ENCODE data around the gene LRRC30. TPM values are rescaled to one million over a fixed set of nuclear protein-coding genes. Genes with fewer than 3 reads are reported as not detected.

Gene LRRC30
- total and polyA plus RNA-seq, 2 donors (not counting 1 experiment from before 2014, with no cell fraction given), result not detected

DNA sequence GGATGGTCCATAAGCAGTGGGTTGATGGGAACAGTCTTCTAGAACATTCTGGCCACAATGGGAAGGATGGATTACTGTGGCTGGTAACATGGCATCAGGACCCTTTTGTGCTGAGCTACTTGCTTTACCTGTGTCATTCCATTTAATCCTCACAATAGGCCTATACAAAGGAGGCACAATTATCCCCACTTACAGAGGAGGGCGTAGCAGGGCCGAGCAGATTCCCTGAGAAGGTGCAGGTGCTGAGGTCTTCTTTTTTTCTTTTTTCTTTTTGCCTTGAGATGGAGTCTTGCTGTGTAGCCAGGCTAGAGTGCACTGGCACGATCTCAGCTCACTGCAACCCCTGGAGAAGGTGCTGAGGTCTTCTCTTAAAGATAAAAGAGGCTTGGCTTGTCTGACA is 6.7 kb upstream of the LRRC30 start:
- Histone ChIP-seq H3K79me2 (ENCODE audit: control insufficient read depth, insufficient read depth, low read length) (no peaks in the 10 kb centered on the region), H3K4me2 (ENCODE audit: extremely low read depth, insufficient read depth, low read length) (no peak overlapping the region), H3K27ac (ENCODE audit: insufficient read depth, low read length) (no peak overlapping the region), H3K4me3 (replicated peaks in 1 of 4; ENCODE audit: control extremely low read depth in 1 of 4, insufficient read depth in 1 of 4, low read depth in 3 of 4, low read length in 4 of 4) (no peak overlapping the region), H3K9me3 (ENCODE audit: control insufficient read depth, insufficient read depth, low read depth, low read length) (no peaks in the 10 kb centered on the region), H3K9ac (ENCODE audit: insufficient read depth, low read length) (no peak overlapping the region), H4K20me1 (ENCODE audit: control insufficient read depth, extremely low read depth, insufficient read depth, low read length) (no peaks in the 10 kb centered on the region), H3K27me3 (ENCODE audit: control insufficient read depth, insufficient read depth, low read length) (no peaks in the 10 kb centered on the region), H2AFZ (ENCODE audit: low read length) (no peak overlapping the region), H3K4me1 (ENCODE audit: control insufficient read depth, extremely low read depth, insufficient read depth, low read length) (no peaks in the 10 kb centered on the region), H3K36me3 (ENCODE audit: control insufficient read depth, insufficient read depth, low read length) (no peaks in the 10 kb centered on the region)
- no peak for DNase-seq (ENCODE audit: low read depth in 2 of 2)
- no peak for TF ChIP-seq EZH2 (IDR thresholded peaks at IDR 0.05; ENCODE audit: low read length, missing control alignments)

DNA sequence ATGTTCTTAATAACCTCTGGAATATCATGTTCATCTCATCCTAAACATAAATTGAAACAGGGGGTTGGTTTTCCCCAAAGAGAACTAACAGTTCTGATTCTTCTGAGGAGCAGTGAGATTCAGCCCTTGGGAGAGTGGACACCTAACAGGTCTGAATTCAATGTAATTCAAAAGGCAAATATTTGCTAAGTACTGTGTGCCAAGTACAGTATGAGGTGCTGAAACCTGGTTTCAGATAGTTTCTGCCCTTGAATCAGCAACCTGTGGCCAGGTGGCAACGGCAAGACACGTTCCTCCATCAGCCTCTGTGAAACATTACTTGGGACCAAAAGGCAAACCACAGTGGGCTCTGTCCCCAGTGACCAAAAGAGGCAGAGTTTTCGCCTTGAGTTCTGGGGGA is 1.3 kb downstream of the LRRC30 start:
- DNase-seq (ENCODE audit: low read depth in 2 of 2), result no peak
- Histone ChIP-seq H3K4me2 (ENCODE audit: extremely low read depth, insufficient read depth, low read length) (no peak overlapping the region), H3K36me3 (ENCODE audit: control insufficient read depth, insufficient read depth, low read length) (no peaks in the 10 kb centered on the region), H3K9me3 (ENCODE audit: control insufficient read depth, insufficient read depth, low read depth, low read length) (no peaks in the 10 kb centered on the region), H3K4me3 (replicated peaks in 1 of 4; ENCODE audit: control extremely low read depth in 1 of 4, insufficient read depth in 1 of 4, low read depth in 3 of 4, low read length in 4 of 4) (no peak overlapping the region), H3K27ac (ENCODE audit: insufficient read depth, low read length) (no peak overlapping the region), H3K27me3 (ENCODE audit: control insufficient read depth, insufficient read depth, low read length) (no peaks in the 10 kb centered on the region), H2AFZ (ENCODE audit: low read length) (no peak overlapping the region), H3K4me1 (ENCODE audit: control insufficient read depth, extremely low read depth, insufficient read depth, low read length) (no peaks in the 10 kb centered on the region), H3K9ac (ENCODE audit: insufficient read depth, low read length) (no peak overlapping the region), H4K20me1 (ENCODE audit: control insufficient read depth, extremely low read depth, insufficient read depth, low read length) (no peaks in the 10 kb centered on the region), H3K79me2 (ENCODE audit: control insufficient read depth, insufficient read depth, low read length) (no peaks in the 10 kb centered on the region)
- TF ChIP-seq, protein P1, sequence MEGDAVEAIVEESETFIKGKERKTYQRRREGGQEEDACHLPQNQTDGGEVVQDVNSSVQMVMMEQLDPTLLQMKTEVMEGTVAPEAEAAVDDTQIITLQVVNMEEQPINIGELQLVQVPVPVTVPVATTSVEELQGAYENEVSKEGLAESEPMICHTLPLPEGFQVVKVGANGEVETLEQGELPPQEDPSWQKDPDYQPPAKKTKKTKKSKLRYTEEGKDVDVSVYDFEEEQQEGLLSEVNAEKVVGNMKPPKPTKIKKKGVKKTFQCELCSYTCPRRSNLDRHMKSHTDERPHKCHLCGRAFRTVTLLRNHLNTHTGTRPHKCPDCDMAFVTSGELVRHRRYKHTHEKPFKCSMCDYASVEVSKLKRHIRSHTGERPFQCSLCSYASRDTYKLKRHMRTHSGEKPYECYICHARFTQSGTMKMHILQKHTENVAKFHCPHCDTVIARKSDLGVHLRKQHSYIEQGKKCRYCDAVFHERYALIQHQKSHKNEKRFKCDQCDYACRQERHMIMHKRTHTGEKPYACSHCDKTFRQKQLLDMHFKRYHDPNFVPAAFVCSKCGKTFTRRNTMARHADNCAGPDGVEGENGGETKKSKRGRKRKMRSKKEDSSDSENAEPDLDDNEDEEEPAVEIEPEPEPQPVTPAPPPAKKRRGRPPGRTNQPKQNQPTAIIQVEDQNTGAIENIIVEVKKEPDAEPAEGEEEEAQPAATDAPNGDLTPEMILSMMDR (conservative IDR thresholded peaks at IDR 0.05 in 1 of 2, IDR thresholded peaks at IDR 0.05 in 1 of 2; ENCODE audit: low read depth in 1 of 2, low read length in 2 of 2), result no peak
- TF ChIP-seq EZH2 (IDR thresholded peaks at IDR 0.05; ENCODE audit: low read length, missing control alignments), result no peak

DNA sequence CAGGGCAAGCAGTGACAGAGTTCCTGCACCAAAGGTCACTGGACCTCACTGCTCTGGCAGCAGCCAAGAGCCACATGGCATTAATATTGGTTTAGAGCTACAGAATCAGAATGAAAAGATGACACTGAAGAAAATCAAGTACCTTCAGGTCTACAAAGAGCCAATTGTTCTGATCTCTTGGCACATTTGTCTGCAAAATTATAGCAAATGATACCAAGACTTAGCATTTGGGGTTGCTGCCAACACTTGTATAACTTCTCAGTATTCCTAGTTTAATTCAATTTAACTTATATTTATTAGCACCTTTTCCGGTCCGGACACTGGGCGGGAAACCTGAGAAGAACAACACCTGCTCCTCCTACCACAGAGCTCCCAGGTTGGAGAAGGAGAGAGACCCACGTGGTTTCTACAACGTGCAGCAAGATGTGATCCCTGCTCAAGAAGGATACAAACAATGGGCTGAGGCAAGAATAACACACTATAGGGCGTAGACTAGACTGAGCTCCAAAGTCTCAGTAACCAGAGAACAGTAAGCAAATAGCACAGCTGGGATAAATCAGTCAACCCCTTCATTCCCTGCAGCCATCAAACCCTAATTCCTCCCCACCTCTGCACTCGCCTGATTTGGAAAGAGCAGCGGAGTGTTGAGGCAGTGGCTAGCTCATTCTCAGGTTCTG is 2.4 kb downstream of the LRRC30 start:
- Histone ChIP-seq H3K4me2 (ENCODE audit: extremely low read depth, insufficient read depth, low read length) (no peak overlapping the region), H3K9ac (ENCODE audit: insufficient read depth, low read length) (no peak overlapping the region), H2AFZ (ENCODE audit: low read length) (no peak overlapping the region), H3K9me3 (ENCODE audit: control insufficient read depth, insufficient read depth, low read depth, low read length) (no peaks in the 10 kb centered on the region), H4K20me1 (ENCODE audit: control insufficient read depth, extremely low read depth, insufficient read depth, low read length) (no peaks in the 10 kb centered on the region), H3K4me1 (ENCODE audit: control insufficient read depth, extremely low read depth, insufficient read depth, low read length) (no peaks in the 10 kb centered on the region), H3K4me3 (replicated peaks in 1 of 4; ENCODE audit: control extremely low read depth in 1 of 4, insufficient read depth in 1 of 4, low read depth in 3 of 4, low read length in 4 of 4) (no peak overlapping the region), H3K36me3 (ENCODE audit: control insufficient read depth, insufficient read depth, low read length) (no peaks in the 10 kb centered on the region), H3K27me3 (ENCODE audit: control insufficient read depth, insufficient read depth, low read length) (no peaks in the 10 kb centered on the region), H3K27ac (ENCODE audit: insufficient read depth, low read length) (no peak overlapping the region), H3K79me2 (ENCODE audit: control insufficient read depth, insufficient read depth, low read length) (no peaks in the 10 kb centered on the region)
- TF ChIP-seq EZH2 (IDR thresholded peaks at IDR 0.05; ENCODE audit: low read length, missing control alignments), result no peak
- TF ChIP-seq, protein P1 (conservative IDR thresholded peaks at IDR 0.05 in 1 of 2, IDR thresholded peaks at IDR 0.05 in 1 of 2; ENCODE audit: low read depth in 1 of 2, low read length in 2 of 2), result no peak
- peak in 1 of 2 donors; percentile 41 for DNase-seq (ENCODE audit: low read depth in 2 of 2)

Measured in fibroblast of lung (primary cell).